WTC11 (cell line): Measurements from ENCODE around the gene ITSN1. TPM values are rescaled to one million over a fixed set of nuclear protein-coding genes. Genes with fewer than 3 reads are reported as not detected.

Source experiments
- ETV6 ChIP-seq: sonication (generic); formaldehyde crosslinking; IDR thresholded peaks from 2 replicates; pipeline ENCODE4 v1.8.1; 2022; ENCODE audit warnings: mild to moderate bottlenecking, missing genetic modification reagents
- IRF2 ChIP-seq: sonication (generic); formaldehyde crosslinking; IDR thresholded peaks from 2 replicates; pipeline ENCODE4 v1.8.0; 2022; ENCODE audit warnings: low read depth, missing genetic modification reagents, borderline replicate concordance
- TP53 ChIP-seq: sonication (generic); formaldehyde crosslinking; IDR thresholded peaks from 2 replicates; pipeline ENCODE4 v1.8.1; 2023; ENCODE audit warnings: mild to moderate bottlenecking, missing genetic modification reagents
- total RNA-seq: library from RNA; stranded (reverse); gene quantifications from 3 replicates; pipeline ENCODE4 v1.2.3, GENCODE V29; 2021
- TF ChIP-seq, protein P1 (sequence below): fragments of 250-450 bp; sonication (Bioruptor Pico); conservative IDR thresholded peaks from 2 replicates; pipeline ENCODE4 v1.9.0; 2021; ENCODE audit warnings: mild to moderate bottlenecking

Gene ITSN1
- total RNA-seq, 1 experiment from 2014 or later, result 69.6 TPM

DNA sequence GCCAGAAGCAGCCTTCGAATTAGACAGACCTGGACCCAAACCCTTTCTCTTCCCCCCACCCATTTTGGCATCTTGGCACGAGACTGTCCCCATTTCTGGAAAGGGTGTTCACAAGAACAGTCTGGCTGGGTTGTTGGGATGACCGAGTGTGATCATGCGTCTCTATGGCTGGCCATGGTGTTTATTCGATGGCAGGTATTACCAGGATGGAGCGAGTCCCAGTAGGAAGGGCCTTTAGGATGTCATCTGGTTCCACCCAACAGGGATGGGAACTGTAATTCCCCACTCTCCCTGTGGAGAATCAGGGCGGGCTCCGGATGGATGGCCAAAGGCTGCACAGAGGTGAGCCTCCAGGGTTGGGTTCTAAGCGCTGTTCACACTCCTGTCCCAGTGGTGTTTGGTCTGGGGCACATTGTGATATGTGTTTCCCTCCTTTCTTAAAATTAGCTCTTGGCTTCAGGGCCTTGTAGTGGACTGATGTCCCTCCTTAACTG lies 306.7 kb downstream of the ITSN1 start (continued):
- TF ChIP-seq, protein P1, sequence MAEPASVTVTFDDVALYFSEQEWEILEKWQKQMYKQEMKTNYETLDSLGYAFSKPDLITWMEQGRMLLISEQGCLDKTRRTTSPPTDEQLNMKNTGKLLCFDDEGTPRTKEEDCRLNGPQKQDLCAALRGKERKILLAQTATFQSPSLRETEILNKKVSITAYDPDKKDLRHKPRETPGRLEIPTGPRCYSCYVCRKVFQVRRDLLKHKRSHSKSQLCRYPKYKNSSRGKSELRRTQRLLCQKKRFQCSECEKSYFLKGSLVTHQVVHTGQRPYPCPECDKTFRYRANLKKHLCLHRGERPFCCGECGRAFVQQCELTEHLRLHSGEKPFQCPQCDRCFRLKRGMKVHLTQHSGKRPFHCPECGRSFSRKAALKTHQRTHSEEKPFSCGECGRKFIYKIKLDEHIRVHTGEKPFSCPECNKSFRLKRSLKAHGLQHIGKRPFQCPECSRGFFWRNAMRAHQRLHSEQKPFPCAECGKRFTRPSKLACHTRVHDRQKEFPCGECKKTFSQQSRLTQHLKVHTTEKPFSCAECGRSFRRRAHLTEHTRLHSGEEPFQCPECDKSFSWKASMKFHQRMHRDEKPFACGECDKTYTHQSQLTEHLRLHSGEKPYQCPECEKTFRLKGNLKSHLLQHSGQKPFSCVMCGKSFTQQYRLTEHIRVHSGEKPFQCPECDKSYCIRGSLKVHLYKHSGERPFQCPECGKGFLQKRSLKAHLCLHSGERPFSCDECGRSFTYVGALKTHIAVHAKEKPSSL (CRISPR knock-in tag), result no peak
- TF ChIP-seq TP53 (CRISPR knock-in tag) (no peak), IRF2 (no peak), ETV6 (CRISPR knock-in tag) (no peak)

Other genes with a start within 250 kb of the ITSN1 start
- 34.1 to 37.3 TPM (median 35.7 TPM) in 3 replicates for gene IFNGR2, start 239.1 kb upstream of the ITSN1 start, total RNA-seq
- 21.0 to 26.0 TPM (median 25.4 TPM) in 3 replicates for gene TMEM50B, start 162.5 kb upstream of the ITSN1 start, total RNA-seq
- gene DNAJC28, start 150.8 kb upstream of the ITSN1 start, total RNA-seq, result 2.6 to 4.0 TPM (median 3.5 TPM) in 3 replicates
- gene GART, start 100.4 kb upstream of the ITSN1 start, total RNA-seq, result 173 to 223 TPM (median 177 TPM) in 3 replicates
- gene SON, start 99.5 kb upstream of the ITSN1 start, total RNA-seq, result 259 to 309 TPM (median 274 TPM) in 3 replicates
- gene DONSON, start 53.8 kb upstream of the ITSN1 start, total RNA-seq, result 27.5 to 32.2 TPM (median 29.6 TPM) in 3 replicates
- 21.9 to 31.8 TPM (median 24.7 TPM) in 3 replicates for gene CRYZL1, start 760 bp upstream of the ITSN1 start, total RNA-seq